DOHH2 (cell line): Measurements from ENCODE around the gene ZNF124.
"Not testable (repeated sequence)": the region's sequence is repeated elsewhere in the genome, so short reads cannot be mapped to it uniquely, and the experiment has no call there.

Experiments
- H3F3A ChIP-seq: fragments of 200-600 bp; sonication (generic), shearing (Covaris generic); 2 replicates; pipeline ENCODE4 v1.6.0; 2016; ENCODE audit warnings: antibody characterized with exemption, mild to moderate bottlenecking; ENCODE audit not compliant: control insufficient read depth, insufficient read depth
- H3K27ac ChIP-seq: fragments of 200-600 bp; sonication (generic); 2 replicates; pipeline ENCODE4 v1.5.1; 2014; ENCODE audit warnings: low read depth, mild to moderate bottlenecking, low read length, moderate library complexity
- H3K27me3 ChIP-seq: fragments of 200-600 bp; sonication (generic); 2 replicates; pipeline ENCODE4 v1.6.1; 2014; ENCODE audit warnings: mild to moderate bottlenecking, low read length, mixed read lengths; ENCODE audit not compliant: control insufficient read depth
- H3K36me3 ChIP-seq: fragments of 200-600 bp; sonication (generic); 2 replicates; pipeline ENCODE4 v1.6.1; 2014; ENCODE audit warnings: mild to moderate bottlenecking, low read length, moderate library complexity, mixed read lengths; ENCODE audit not compliant: control insufficient read depth
- H3K4me1 ChIP-seq: fragments of 200-600 bp; sonication (generic); 2 replicates; pipeline ENCODE4 v1.6.1; 2014; ENCODE audit warnings: mild to moderate bottlenecking, low read length, mixed read lengths; ENCODE audit not compliant: control insufficient read depth
- H3K4me2 ChIP-seq: fragments of 200-600 bp; sonication (generic); 2 replicates; pipeline ENCODE4 v1.6.0; 2014; ENCODE audit warnings: mild to moderate bottlenecking, low read length, moderate library complexity
- H3K4me3 ChIP-seq: fragments of 200-600 bp; sonication (generic); 2 replicates; pipeline ENCODE4 v1.5.1; 2014; ENCODE audit warnings: mild to moderate bottlenecking, low read length, mixed read lengths
- H3K79me2 ChIP-seq: fragments of 200-600 bp; sonication (generic); 2 replicates; pipeline ENCODE4 v1.6.1; 2014; ENCODE audit warnings: mild to moderate bottlenecking, low read length, mixed read lengths; ENCODE audit not compliant: control insufficient read depth
- H3K9me2 ChIP-seq: fragments of 200-600 bp; sonication (generic); replicated peaks from 2 replicates; pipeline ENCODE4 v1.6.1; 2014; ENCODE audit warnings: mild to moderate bottlenecking, low read length, mixed read lengths; ENCODE audit not compliant: control insufficient read depth
- H3K9me3 ChIP-seq: fragments of 200-600 bp; sonication (generic); 2 replicates; pipeline ENCODE4 v1.6.1; 2014; ENCODE audit warnings: antibody characterized with exemption, low read length, mixed read lengths; ENCODE audit not compliant: control insufficient read depth, insufficient read depth
- H4K20me1 ChIP-seq: fragments of 200-600 bp; sonication (generic); 2 replicates; pipeline ENCODE4 v1.6.0; 2014; ENCODE audit warnings: low read depth, mild to moderate bottlenecking, antibody characterized with exemption, low read length, moderate library complexity; ENCODE audit not compliant: control insufficient read depth, insufficient read depth
- EZH2phosphoT487 ChIP-seq: fragments of 200-600 bp; sonication (generic); IDR thresholded peaks from 2 replicates; pipeline ENCODE4 v1.6.1; 2017; ENCODE audit warnings: borderline replicate concordance, mild to moderate bottlenecking, antibody characterized with exemption, low read length, moderate library complexity, mixed read lengths
- TF ChIP-seq, protein P1 (sequence below): fragments of 200-600 bp; sonication (generic); IDR thresholded peaks from one replicate; pipeline ENCODE4 v1.5.1; 2014; ENCODE audit warnings: antibody characterized with exemption, mild to moderate bottlenecking, low read depth, low read length; ENCODE audit not compliant: poor library complexity, severe bottlenecking

The ZNF124 gene

DNA sequence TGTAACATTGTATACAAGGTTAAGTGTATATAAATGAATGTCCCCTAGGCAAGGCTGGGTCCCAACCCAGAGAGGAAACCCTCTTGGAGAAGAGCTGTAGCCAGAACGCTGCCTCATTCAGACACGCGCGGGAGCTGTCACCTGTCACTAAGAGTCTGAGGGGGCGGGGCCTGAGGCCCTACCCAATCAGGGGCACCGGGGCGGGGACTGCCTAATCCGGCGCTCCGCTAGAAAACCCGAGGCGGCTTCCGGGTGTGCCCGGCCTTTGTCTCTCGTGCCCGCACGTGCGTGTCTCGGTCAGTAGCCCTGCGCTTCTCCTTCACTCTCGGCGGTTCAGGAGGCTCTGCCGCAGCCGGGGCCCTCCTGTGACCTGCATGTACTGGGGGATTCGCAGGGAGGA is 45.7 kb downstream of the ZNF124 start:
- not testable (repeated sequence) for H3K9me3 ChIP-seq

DNA sequence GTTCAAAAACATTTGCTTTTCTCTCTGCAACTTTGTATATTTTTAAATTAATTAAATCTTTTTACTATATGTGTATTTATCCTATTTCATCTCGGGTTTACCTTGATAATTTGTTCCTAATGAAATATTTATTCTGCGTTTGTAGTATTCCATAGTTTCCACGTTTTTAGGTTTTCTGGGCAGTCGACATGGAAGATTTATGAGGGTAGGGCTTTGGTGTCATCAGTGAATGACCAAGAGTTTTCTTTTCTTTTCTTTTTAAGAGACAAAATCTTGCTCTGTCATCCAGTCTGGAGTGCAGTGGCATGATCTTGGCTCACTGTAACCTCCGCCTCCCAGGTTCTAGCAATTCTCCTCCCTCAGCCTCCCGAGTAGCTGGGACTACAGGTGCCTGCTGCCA is 50.4 kb downstream of the ZNF124 start:
- Histone ChIP-seq H3K27me3 (no peaks in the 10 kb centered on the region), H3K9me3 (no peaks in the 10 kb centered on the region), H3K4me3 (no peak overlapping the region), H3K79me2 (no peaks in the 10 kb centered on the region), H3F3A (no peaks in the 10 kb centered on the region), H4K20me1 (no peaks in the 10 kb centered on the region), H3K4me1 (no peaks in the 10 kb centered on the region), H3K36me3 (no peaks in the 10 kb centered on the region), H3K4me2 (no peak overlapping the region), H3K27ac (no peak overlapping the region), H3K9me2 (no peaks in the 10 kb centered on the region)
- no peak for TF ChIP-seq EZH2phosphoT487
- TF ChIP-seq, protein P1, sequence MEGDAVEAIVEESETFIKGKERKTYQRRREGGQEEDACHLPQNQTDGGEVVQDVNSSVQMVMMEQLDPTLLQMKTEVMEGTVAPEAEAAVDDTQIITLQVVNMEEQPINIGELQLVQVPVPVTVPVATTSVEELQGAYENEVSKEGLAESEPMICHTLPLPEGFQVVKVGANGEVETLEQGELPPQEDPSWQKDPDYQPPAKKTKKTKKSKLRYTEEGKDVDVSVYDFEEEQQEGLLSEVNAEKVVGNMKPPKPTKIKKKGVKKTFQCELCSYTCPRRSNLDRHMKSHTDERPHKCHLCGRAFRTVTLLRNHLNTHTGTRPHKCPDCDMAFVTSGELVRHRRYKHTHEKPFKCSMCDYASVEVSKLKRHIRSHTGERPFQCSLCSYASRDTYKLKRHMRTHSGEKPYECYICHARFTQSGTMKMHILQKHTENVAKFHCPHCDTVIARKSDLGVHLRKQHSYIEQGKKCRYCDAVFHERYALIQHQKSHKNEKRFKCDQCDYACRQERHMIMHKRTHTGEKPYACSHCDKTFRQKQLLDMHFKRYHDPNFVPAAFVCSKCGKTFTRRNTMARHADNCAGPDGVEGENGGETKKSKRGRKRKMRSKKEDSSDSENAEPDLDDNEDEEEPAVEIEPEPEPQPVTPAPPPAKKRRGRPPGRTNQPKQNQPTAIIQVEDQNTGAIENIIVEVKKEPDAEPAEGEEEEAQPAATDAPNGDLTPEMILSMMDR: no peak

More for the DNA sequence above, 45.7 kb downstream of the ZNF124 start:
- Histone ChIP-seq H3K79me2 (peaks cover 18% of the 10 kb centered on the region), H3K36me3 (peaks cover 11% of the 10 kb centered on the region)
- not testable (repeated sequence) for H3K4me2 ChIP-seq, H3K27ac ChIP-seq, H3K4me3 ChIP-seq, H3F3A ChIP-seq, H3K4me1 ChIP-seq, H4K20me1 ChIP-seq, H3K9me2 ChIP-seq, H3K27me3 ChIP-seq

DNA sequence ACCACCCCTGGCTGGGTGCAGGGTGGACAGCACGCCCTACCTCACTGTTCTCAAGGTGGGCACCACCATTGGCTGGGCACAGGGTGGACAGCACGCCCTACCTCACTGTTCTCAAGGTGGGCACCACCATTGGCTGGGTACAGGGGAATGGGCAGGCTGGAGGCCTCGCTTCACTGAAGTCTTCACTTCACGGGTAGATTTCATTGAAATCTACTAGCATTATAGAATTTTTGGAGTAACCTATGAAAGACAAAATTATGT is 51.5 kb downstream of the ZNF124 start:
- not testable (repeated sequence) for H3K9me3 ChIP-seq, H3K4me3 ChIP-seq, H3K4me1 ChIP-seq, H3K4me2 ChIP-seq, H3K27ac ChIP-seq, H3K36me3 ChIP-seq, H4K20me1 ChIP-seq, H3K79me2 ChIP-seq, H3K9me2 ChIP-seq, H3K27me3 ChIP-seq, H3F3A ChIP-seq

DNA sequence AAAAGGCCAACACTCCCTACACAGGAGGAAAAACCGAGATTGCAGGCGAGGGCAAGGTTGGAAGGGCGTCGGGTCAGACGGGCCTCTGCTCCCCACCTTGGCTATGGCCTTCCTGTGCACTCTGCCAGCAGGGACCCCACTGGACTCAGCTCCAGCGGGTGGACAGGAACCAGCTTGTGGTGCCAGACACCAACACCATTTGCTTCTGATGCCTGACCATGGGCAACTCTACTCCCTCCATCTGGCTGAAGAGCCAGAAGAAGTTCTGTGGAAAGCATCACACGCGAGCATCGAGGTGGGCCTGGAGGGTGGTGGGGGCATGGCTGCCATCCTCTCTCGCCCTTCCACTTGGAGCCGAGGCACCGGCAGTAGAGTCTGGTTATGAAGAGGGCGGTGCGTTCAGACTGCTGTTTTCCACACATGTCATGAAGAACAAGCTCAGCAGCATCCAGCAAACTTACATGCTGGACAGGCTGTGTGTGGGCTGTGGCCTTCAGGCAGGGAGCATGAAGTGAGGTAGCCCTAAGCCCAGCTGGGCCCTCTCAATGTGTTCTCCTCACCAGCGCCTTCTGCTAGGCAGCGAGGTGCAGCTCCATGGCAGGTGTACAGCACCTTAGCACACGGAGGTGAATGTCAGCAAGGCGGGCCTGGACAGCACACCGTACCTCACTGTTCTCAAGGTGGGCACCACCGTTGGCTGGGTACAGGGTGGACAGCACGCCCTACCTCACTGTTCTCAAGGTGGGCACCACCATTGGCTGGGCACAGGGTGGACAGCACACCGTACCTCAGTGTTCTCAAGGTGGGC is 52.0 kb downstream of the ZNF124 start:
- H3K4me1 ChIP-seq: no peaks in the 10 kb centered on the region
- no peak for TF ChIP-seq EZH2phosphoT487

DNA sequence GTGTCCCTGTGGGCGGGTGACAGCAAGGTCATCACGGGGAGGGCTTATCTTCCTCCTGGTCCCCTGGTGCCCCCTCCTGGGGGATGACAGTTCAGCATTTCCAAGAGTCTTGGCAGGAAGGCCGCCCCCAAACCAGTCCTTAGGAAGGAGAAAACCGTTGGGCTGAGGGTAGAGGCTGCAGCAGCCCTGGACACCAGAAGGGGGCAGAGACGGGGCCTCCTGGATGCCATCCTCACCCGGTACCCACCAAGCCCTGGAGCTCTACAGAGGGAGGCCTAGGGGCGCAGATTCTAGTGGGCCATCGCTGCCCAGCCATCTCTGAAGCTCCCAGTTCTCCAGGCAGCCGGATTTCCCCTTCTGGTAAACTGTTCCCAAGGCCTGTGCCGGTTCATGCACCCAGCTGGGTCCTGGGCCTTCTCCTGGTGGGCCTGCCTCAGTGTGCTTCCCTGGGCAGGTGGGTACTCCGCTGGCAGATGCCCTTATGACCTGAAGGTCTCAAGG is 52.8 kb downstream of the ZNF124 start:
- Histone ChIP-seq H3K79me2 (no peaks in the 10 kb centered on the region), H3F3A (no peaks in the 10 kb centered on the region), H3K27me3 (no peaks in the 10 kb centered on the region), H3K4me3 (no peak overlapping the region), H3K4me2 (no peak overlapping the region), H3K4me1 (no peaks in the 10 kb centered on the region), H3K36me3 (no peaks in the 10 kb centered on the region), H3K9me2 (no peaks in the 10 kb centered on the region), H4K20me1 (no peaks in the 10 kb centered on the region), H3K27ac (no peak overlapping the region), H3K9me3 (no peaks in the 10 kb centered on the region)
- TF ChIP-seq, protein P1: peak; percentile 42
- TF ChIP-seq EZH2phosphoT487: no peak

More for the DNA sequence above, 52.0 kb downstream of the ZNF124 start:
- H4K20me1 ChIP-seq: no peaks in the 10 kb centered on the region
- H3K4me3 ChIP-seq: no peak overlapping the region
- no peaks in the 10 kb centered on the region for H3K9me3 ChIP-seq
- no peaks in the 10 kb centered on the region for H3F3A ChIP-seq
- no peak overlapping the region for H3K4me2 ChIP-seq
- no peaks in the 10 kb centered on the region for H3K27me3 ChIP-seq
- no peaks in the 10 kb centered on the region for H3K9me2 ChIP-seq
- H3K27ac ChIP-seq: no peak overlapping the region
- H3K79me2 ChIP-seq: no peaks in the 10 kb centered on the region
- H3K36me3 ChIP-seq: no peaks in the 10 kb centered on the region
